GM12878 (cell line): ENCODE measurements around the gene CLSTN2. TPM values are rescaled to one million over a fixed set of nuclear protein-coding genes. Genes with fewer than 3 reads are reported as not detected.

Experiments
- ATAC-seq: fragments of 200-7000 bp; cut with Tn5 transposase; 3 replicates; pipeline ENCODE4 v1.9.1; 2020; ENCODE audit warnings: mild to moderate bottlenecking, moderate library complexity
- BruUV-seq: library from RNA; stranded (reverse); fragments of 400-500 nt; replicated peaks from 2 replicates; lab custom pipeline; 2021; lab: Mats Ljungman, UMichigan
- CTCF ChIA-PET: fragments of 300-600 bp; sonication (Branson Sonifier 250); formaldehyde crosslinking; extraction: SDS; loops from one replicate; lab custom pipeline; 2021; ENCODE audit warnings: inconsistent platforms; lab: Yijun Ruan, JAX
- POLR2A ChIA-PET: fragments of 350-600 bp; formaldehyde crosslinking; extraction: SDS; loops from one replicate; lab custom pipeline; 2021; ENCODE audit warnings: inconsistent platforms; lab: Charles Lee
- RAD21 ChIA-PET: fragments of 300-600 bp; sonication (Branson Sonifier 250); formaldehyde crosslinking; loops from one replicate; lab custom pipeline; 2023; ENCODE audit warnings: antibody characterized with exemption; ENCODE audit not compliant: unreplicated experiment; lab: Charles Lee
- SMC1A ChIA-PET: fragments of 300-600 bp; sonication (Branson Sonifier 250); formaldehyde crosslinking; loops from one replicate; lab custom pipeline; 2023; ENCODE audit not compliant: unreplicated experiment, uncharacterized antibody; lab: Charles Lee
- DNase-seq: peaks from one replicate; pipeline ENCODE4 v3.0.0-alpha.2; 2011; ENCODE audit warnings: low read depth, low spot score
- FAIRE-seq: peaks from 3 replicates; lab custom pipeline; 2011; peaks lifted over from hg19 to GRCh38; lab: Jason Lieb, UNC
- H2AFZ ChIP-seq: 2 replicates; pipeline ENCODE4 v1.6.0; 2011; ENCODE audit warnings: low read depth, low read length, control low read depth; ENCODE audit not compliant: control insufficient read depth
- H3K27ac ChIP-seq: 2 replicates; pipeline ENCODE4 v1.5.1; 2011; ENCODE audit warnings: control low read depth; ENCODE audit not compliant: control insufficient read depth, insufficient read depth
- H3K27me3 ChIP-seq, 2 experiments: replicated peaks in 1 of 2; 2 replicates each; pipeline versions ENCODE4 v1.6.0 to v1.6.1; 2011; ENCODE audit warnings: low read length in 1 of 2; ENCODE audit not compliant: control insufficient read depth in 2 of 2, insufficient read depth in 2 of 2
- H3K36me3 ChIP-seq, 2 experiments: 2 replicates each; pipeline ENCODE4 v1.5.1; 2011; ENCODE audit warnings: low read length in 1 of 2; ENCODE audit not compliant: control insufficient read depth in 2 of 2, insufficient read depth in 2 of 2
- H3K4me1 ChIP-seq: 2 replicates; pipeline ENCODE4 v1.6.1; 2011; ENCODE audit warnings: mild to moderate bottlenecking, low read length, moderate library complexity, mixed read lengths; ENCODE audit not compliant: control insufficient read depth, insufficient read depth
- H3K4me2 ChIP-seq: 2 replicates; pipeline ENCODE4 v1.6.0; 2011; ENCODE audit warnings: control low read depth; ENCODE audit not compliant: control insufficient read depth, insufficient read depth
- H3K4me3 ChIP-seq: fragments of 200-600 bp; sonication (generic); 2 replicates; pipeline ENCODE4 v1.5.1; 2016
- H3K79me2 ChIP-seq: 2 replicates; pipeline ENCODE4 v1.6.0; 2011; ENCODE audit warnings: low read length; ENCODE audit not compliant: control insufficient read depth, insufficient read depth
- H3K9ac ChIP-seq: 2 replicates; pipeline ENCODE4 v1.8.0; 2011; ENCODE audit warnings: low read length, control low read depth, mixed read lengths; ENCODE audit not compliant: control insufficient read depth, insufficient read depth
- H3K9me3 ChIP-seq: replicated peaks from 3 replicates; pipeline ENCODE4 v1.5.1; 2011; ENCODE audit warnings: mild to moderate bottlenecking, low read length; ENCODE audit not compliant: control insufficient read depth, insufficient read depth
- H4K20me1 ChIP-seq: 2 replicates; pipeline ENCODE4 v1.6.0; 2011; ENCODE audit not compliant: control insufficient read depth, insufficient read depth
- DPF2 ChIP-seq: fragments of 450-650 bp; IDR thresholded peaks from 2 replicates; pipeline ENCODE4 v1.6.1; 2017; ENCODE audit warnings: mild to moderate bottlenecking
- HDGF ChIP-seq: fragments of 450-650 bp; IDR thresholded peaks from 2 replicates; pipeline ENCODE4 v1.6.1; 2016; ENCODE audit warnings: antibody characterized with exemption
- NR2C2 ChIP-seq: IDR thresholded peaks from 2 replicates; pipeline ENCODE4 v1.6.1; 2011; ENCODE audit warnings: borderline replicate concordance, low read depth; ENCODE audit not compliant: control insufficient read depth, insufficient read length
- ZZZ3 ChIP-seq: IDR thresholded peaks from 2 replicates; pipeline ENCODE4 v1.6.1; 2011; ENCODE audit warnings: low read depth; ENCODE audit not compliant: control insufficient read depth, insufficient read length
- WGBS: methylation state at CpG from one replicate; pipeline ENCODE4 v1.1.6; 2016; ENCODE audit warnings: low lambda C conversion rate; ENCODE audit not compliant: insufficient replicate concordance, insufficient coverage; ENCODE audit errors: missing lambda C conversion rate; 5-methylcytosine and 5-hydroxymethylcytosine counted together
- in situ Hi-C: fragments of 300-500 bp; cut with MboI; formaldehyde crosslinking; loops from 9 replicates; pipeline ENCODE4 v1.14.3; 2018; ENCODE audit warnings: mixed read lengths
- intact Hi-C: fragments of 100-400 bp; cut with micrococcal nuclease; formaldehyde crosslinking; loops from one replicate; pipeline ENCODE4 v1.14.2; 2022; ENCODE audit not compliant: unreplicated experiment
- polyA plus RNA-seq, 11 experiments: library from polyadenylated mRNA; depleted of rRNA in 4 of 11; unstranded in 6 of 11; stranded (reverse) in 5 of 11; fragments of >200 nt; fragmentation: Nextera tagmentation in 4 of 11; fragmentation: Illumina TruSeq in 1 of 11; extraction: Ambion mirVana in 4 of 11; extraction: Trizol in 1 of 11; gene quantifications; 1 replicate in 1 of 11; 2 replicates in 10 of 11; pipeline versions ENCODE4 v1.2.1 to v1.2.3, GENCODE V29; 2011 to 2016; ENCODE audit warnings: inconsistent platforms in 2 of 11, missing spikeins in 2 of 11, low read depth in 1 of 11
- total RNA-seq, 4 experiments: library from RNA; depleted of rRNA in 3 of 4; stranded (reverse); fragments of >200 nt in 3 of 4; fragmentation: Illumina TruSeq in 1 of 4; extraction: Trizol in 1 of 4; gene quantifications; 2 replicates each; pipeline versions ENCODE4 v1.2.1 to v1.2.3, GENCODE V29; 2013 to 2021
- TF ChIP-seq, protein P1 (sequence below): IDR thresholded peaks from 2 replicates; pipeline ENCODE4 v1.6.1; 2012; ENCODE audit warnings: improper control_type of control experiment, low read depth, low read length; ENCODE audit not compliant: insufficient replicate concordance

CLSTN2 gene
- total and polyA plus RNA-seq, 10 of the 15 experiments (the other 5 are each of a cell fraction or from before 2014, with no cell fraction given), result under 0.01 to 0.10 (median under 0.01) TPM; not detected in 5

- no peak for FAIRE-seq
- Histone ChIP-seq H3K4me3 (no peak overlapping the region), H3K79me2 (no peaks in the 10 kb centered on the region), H3K4me1 (no peaks in the 10 kb centered on the region), H3K36me3 (no peaks in the 10 kb centered on the region), H3K4me2 (no peak overlapping the region), H4K20me1 (no peaks in the 10 kb centered on the region), H3K9ac (no peak overlapping the region), H3K27ac (no peak overlapping the region), H2AFZ (no peak overlapping the region), H3K9me3 (no peaks in the 10 kb centered on the region), H3K27me3 (no peaks in the 10 kb centered on the region; a peak in 1 of 4 replicates)
- no peak for ATAC-seq
- no peak for DNase-seq
- intact Hi-C loops (no loop called here), in situ Hi-C loops (no loop called here)
- POLR2A ChIA-PET, result no interaction called here
- SMC1A ChIA-PET, result no interaction called here
- no TSS peak for BruUV-seq
- CTCF ChIA-PET, result interaction anchor here (0.7 kb wide), 1 partner anchor 10 kb away, joined by 4 read pairs; no protein-coding TSS in a partner anchor
- TF ChIP-seq, protein P1, sequence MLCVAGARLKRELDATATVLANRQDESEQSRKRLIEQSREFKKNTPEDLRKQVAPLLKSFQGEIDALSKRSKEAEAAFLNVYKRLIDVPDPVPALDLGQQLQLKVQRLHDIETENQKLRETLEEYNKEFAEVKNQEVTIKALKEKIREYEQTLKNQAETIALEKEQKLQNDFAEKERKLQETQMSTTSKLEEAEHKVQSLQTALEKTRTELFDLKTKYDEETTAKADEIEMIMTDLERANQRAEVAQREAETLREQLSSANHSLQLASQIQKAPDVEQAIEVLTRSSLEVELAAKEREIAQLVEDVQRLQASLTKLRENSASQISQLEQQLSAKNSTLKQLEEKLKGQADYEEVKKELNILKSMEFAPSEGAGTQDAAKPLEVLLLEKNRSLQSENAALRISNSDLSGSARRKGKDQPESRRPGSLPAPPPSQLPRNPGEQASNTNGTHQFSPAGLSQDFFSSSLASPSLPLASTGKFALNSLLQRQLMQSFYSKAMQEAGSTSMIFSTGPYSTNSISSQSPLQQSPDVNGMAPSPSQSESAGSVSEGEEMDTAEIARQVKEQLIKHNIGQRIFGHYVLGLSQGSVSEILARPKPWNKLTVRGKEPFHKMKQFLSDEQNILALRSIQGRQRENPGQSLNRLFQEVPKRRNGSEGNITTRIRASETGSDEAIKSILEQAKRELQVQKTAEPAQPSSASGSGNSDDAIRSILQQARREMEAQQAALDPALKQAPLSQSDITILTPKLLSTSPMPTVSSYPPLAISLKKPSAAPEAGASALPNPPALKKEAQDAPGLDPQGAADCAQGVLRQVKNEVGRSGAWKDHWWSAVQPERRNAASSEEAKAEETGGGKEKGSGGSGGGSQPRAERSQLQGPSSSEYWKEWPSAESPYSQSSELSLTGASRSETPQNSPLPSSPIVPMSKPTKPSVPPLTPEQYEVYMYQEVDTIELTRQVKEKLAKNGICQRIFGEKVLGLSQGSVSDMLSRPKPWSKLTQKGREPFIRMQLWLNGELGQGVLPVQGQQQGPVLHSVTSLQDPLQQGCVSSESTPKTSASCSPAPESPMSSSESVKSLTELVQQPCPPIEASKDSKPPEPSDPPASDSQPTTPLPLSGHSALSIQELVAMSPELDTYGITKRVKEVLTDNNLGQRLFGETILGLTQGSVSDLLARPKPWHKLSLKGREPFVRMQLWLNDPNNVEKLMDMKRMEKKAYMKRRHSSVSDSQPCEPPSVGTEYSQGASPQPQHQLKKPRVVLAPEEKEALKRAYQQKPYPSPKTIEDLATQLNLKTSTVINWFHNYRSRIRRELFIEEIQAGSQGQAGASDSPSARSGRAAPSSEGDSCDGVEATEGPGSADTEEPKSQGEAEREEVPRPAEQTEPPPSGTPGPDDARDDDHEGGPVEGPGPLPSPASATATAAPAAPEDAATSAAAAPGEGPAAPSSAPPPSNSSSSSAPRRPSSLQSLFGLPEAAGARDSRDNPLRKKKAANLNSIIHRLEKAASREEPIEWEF, result no peak
- TF ChIP-seq HDGF (no peak), NR2C2 (no peak), ZZZ3 (no peak), DPF2 (no peak)
- RAD21 ChIA-PET, result no interaction called here
- WGBS, result 0% methylated on average over 2 of the region's 2 CpGs
Observed at GRCh38 chr3:139953131-139953910, 18.3 kb downstream of the CLSTN2 start.
